Measurements from ENCODE around the gene NNT.
"Not testable (repeated sequence)": the region's sequence is repeated elsewhere in the genome, so short reads cannot be mapped to it uniquely, and the experiment has no call there.

NNT gene

DNA sequence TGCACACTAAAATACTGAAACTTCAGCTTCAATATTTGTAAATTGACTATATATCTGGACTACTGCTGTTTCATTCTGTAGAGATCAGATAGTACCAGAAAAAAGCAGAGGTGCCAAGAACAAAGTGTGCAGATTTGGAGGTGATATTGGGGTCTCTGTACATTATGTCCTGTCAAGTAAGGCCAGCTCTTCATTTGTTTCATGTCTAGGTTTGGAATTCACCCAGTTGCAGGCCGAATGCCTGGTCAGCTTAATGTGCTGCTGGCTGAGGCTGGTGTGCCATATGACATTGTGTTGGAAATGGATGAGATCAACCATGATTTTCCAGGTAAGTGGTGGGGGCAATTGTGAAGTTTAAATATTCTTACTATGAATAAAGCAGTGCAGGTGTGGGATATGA is 96.9 kb downstream of the NNT start:
- Histone ChIP-seq H3K36me3 (ENCODE audit: insufficient read depth, insufficient read length, low read length) (peaks cover 6% of the 10 kb centered on the region), H3K9ac (ENCODE audit: insufficient read length, low read depth) (no peak overlapping the region)

DNA sequence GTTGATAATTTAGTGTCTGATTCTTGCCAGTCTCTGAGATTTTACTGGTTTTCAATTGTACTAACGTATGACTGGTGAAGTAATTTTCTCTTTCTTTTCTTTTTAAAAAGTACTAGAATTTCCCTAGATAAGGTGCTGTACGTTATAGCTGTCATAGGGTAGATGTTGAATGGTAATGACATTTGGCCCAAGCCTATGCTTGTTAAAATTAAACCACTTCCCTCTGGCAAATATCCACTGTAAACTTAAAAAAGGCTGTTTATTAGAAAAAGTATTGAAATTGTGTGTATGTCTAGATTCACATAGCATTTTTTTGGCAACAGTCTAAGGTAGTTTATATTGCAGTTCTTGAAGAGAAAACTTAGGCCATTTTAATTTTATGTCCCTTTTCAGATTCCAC is 97.6 kb downstream of the NNT start:
- peaks cover 6% of the 10 kb centered on the region for H3K36me3 ChIP-seq (ENCODE audit: insufficient read depth, insufficient read length, low read length)
- no peak for DNase-seq (ENCODE audit: low read depth, low spot score)
- no peaks in the 10 kb centered on the region for H3K27me3 ChIP-seq (ENCODE audit: insufficient read depth, insufficient read length)
- H3K4me1 ChIP-seq (ENCODE audit: insufficient read depth, insufficient read length): no peaks in the 10 kb centered on the region
- H3K9me3 ChIP-seq (ENCODE audit: insufficient read depth, low read length): peaks cover 9% of the 10 kb centered on the region; the same call in 1 of the 2 replicates
- H3K4me3 ChIP-seq (ENCODE audit: insufficient read length, low read depth): no peak overlapping the region
- no peak for TF ChIP-seq YY1 (IDR thresholded peaks at IDR 0.05; ENCODE audit: insufficient read depth, insufficient read length)
- no peak overlapping the region for H3K9ac ChIP-seq (ENCODE audit: insufficient read length, low read depth)

More for the DNA sequence above, 96.9 kb downstream of the NNT start:
- DNase-seq (ENCODE audit: low read depth, low spot score): no peak
- H3K4me3 ChIP-seq (ENCODE audit: insufficient read length, low read depth): no peak overlapping the region
- peaks cover 15% of the 10 kb centered on the region; the same call in 1 of the 2 replicates for H3K9me3 ChIP-seq (ENCODE audit: insufficient read depth, low read length)
- no peaks in the 10 kb centered on the region for H3K4me1 ChIP-seq (ENCODE audit: insufficient read depth, insufficient read length)
- TF ChIP-seq SUZ12 (IDR thresholded peaks at IDR 0.05; ENCODE audit: extremely low read depth, insufficient read depth, insufficient read length) (no peak), ZNF274 (IDR thresholded peaks at IDR 0.05; ENCODE audit: low read depth, low read length) (no peak), YY1 (IDR thresholded peaks at IDR 0.05; ENCODE audit: insufficient read depth, insufficient read length) (no peak)
- H3K27me3 ChIP-seq (ENCODE audit: insufficient read depth, insufficient read length): no peaks in the 10 kb centered on the region

DNA sequence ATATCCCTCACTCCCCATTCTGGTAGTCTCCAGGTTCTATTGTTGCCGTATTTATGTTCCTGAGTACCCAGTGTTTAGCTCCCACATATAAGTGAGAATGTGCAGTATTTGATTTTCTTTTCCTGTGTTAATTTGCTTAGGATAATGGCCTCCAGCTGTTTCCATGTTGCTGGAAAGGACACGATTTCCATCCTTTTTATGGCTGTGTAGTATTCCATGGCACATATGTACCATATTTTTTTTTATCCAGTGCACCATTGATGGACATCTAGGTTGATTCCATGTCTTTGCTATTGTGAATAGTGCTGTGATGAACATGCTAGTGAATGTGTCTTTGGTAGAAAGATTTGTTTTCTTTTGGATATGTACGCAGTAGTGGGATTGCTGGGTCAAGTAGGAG is 98.2 kb downstream of the NNT start:
- peaks cover 6% of the 10 kb centered on the region for H3K36me3 ChIP-seq (ENCODE audit: insufficient read depth, insufficient read length, low read length)
- no peak overlapping the region for H3K4me3 ChIP-seq (ENCODE audit: insufficient read length, low read depth)
- H3K4me1 ChIP-seq (ENCODE audit: insufficient read depth, insufficient read length): no peaks in the 10 kb centered on the region
- TF ChIP-seq YY1 (IDR thresholded peaks at IDR 0.05; ENCODE audit: insufficient read depth, insufficient read length) (no peak), ZNF274 (IDR thresholded peaks at IDR 0.05; ENCODE audit: low read depth, low read length) (no peak), SUZ12 (IDR thresholded peaks at IDR 0.05; ENCODE audit: extremely low read depth, insufficient read depth, insufficient read length) (no peak)
- no peak for DNase-seq (ENCODE audit: low read depth, low spot score)
- no peaks in the 10 kb centered on the region for H3K27me3 ChIP-seq (ENCODE audit: insufficient read depth, insufficient read length)
- peaks cover 5% of the 10 kb centered on the region; the same call in 1 of the 2 replicates for H3K9me3 ChIP-seq (ENCODE audit: insufficient read depth, low read length)
- no peak overlapping the region for H3K9ac ChIP-seq (ENCODE audit: insufficient read length, low read depth)

DNA sequence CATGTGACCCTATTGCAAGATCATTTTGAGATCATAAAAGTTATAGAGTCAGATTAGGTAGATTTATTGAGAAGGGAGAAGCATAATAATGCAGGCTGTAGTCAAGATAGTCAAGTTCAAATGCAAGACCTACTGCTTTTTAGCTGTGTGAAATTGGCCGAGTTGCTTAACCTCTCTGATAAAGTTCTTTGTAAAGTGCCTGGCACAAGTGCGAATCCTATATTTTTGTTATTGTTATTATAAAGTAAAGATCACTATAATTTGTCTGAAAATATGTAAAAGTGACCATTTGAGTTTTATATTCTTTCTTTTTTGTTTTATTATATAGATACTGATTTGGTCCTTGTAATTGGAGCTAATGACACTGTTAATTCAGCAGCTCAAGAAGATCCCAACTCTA is 99.3 kb downstream of the NNT start:
- Histone ChIP-seq H3K9me3 (ENCODE audit: insufficient read depth, low read length) (no peaks in the 10 kb centered on the region), H3K4me3 (ENCODE audit: insufficient read length, low read depth) (no peak overlapping the region), H3K4me1 (ENCODE audit: insufficient read depth, insufficient read length) (no peaks in the 10 kb centered on the region), H3K27me3 (ENCODE audit: insufficient read depth, insufficient read length) (no peaks in the 10 kb centered on the region), H3K9ac (ENCODE audit: insufficient read length, low read depth) (no peak overlapping the region), H3K36me3 (ENCODE audit: insufficient read depth, insufficient read length, low read length) (peaks cover 6% of the 10 kb centered on the region)
- DNase-seq (ENCODE audit: low read depth, low spot score): no peak
- TF ChIP-seq ZNF274 (IDR thresholded peaks at IDR 0.05; ENCODE audit: low read depth, low read length) (no peak), YY1 (IDR thresholded peaks at IDR 0.05; ENCODE audit: insufficient read depth, insufficient read length) (no peak), SUZ12 (IDR thresholded peaks at IDR 0.05; ENCODE audit: extremely low read depth, insufficient read depth, insufficient read length) (no peak)

DNA sequence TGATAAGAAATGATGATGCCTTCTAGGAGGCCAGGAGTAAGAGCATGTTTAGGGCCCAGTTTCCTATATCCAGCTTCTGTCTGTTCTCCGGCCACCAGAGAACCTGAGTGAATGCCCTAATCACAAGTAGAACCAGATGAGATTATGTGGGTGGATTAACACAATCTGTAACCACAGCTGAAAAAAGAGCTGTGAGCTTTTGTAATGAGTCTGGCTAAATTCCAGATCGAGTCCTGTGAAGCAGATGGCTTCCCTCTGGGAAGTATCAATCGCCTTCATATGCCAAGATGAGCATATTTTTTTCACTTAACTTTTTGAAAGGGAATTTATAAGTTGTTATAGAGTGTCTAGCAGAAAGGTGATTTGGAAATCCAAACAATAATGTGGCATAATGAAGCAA is 99.8 kb downstream of the NNT start:
- no peak for TF ChIP-seq SUZ12 (IDR thresholded peaks at IDR 0.05; ENCODE audit: extremely low read depth, insufficient read depth, insufficient read length)
- no peak for TF ChIP-seq ZNF274 (IDR thresholded peaks at IDR 0.05; ENCODE audit: low read depth, low read length)
- no peak for TF ChIP-seq YY1 (IDR thresholded peaks at IDR 0.05; ENCODE audit: insufficient read depth, insufficient read length)
- Histone ChIP-seq H3K36me3 (ENCODE audit: insufficient read depth, insufficient read length, low read length) (peaks cover 6% of the 10 kb centered on the region), H3K4me3 (ENCODE audit: insufficient read length, low read depth) (no peak overlapping the region), H3K4me1 (ENCODE audit: insufficient read depth, insufficient read length) (no peaks in the 10 kb centered on the region), H3K27me3 (ENCODE audit: insufficient read depth, insufficient read length) (no peaks in the 10 kb centered on the region), H3K9ac (ENCODE audit: insufficient read length, low read depth) (no peak overlapping the region), H3K9me3 (ENCODE audit: insufficient read depth, low read length) (no peaks in the 10 kb centered on the region)
- DNase-seq (ENCODE audit: low read depth, low spot score): no peak

DNA sequence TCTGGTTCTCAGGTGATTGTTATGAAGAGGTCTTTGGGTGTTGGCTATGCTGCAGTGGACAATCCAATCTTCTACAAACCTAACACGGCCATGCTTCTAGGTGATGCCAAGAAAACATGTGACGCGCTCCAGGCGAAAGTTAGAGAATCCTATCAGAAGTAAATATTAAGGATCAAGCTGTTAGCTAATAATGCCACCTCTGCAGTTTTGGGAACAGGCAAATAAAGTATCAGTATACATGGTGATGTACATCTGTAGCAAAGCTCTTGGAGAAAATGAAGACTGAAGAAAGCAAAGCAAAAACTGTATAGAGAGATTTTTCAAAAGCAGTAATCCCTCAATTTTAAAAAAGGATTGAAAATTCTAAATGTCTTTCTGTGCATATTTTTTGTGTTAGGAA is 101.3 kb downstream of the NNT start:
- DNase-seq (ENCODE audit: low read depth, low spot score): no peak
- no peak overlapping the region for H3K4me3 ChIP-seq (ENCODE audit: insufficient read length, low read depth)
- H3K9me3 ChIP-seq (ENCODE audit: insufficient read depth, low read length): no peaks in the 10 kb centered on the region
- H3K9ac ChIP-seq (ENCODE audit: insufficient read length, low read depth): no peak overlapping the region
- no peaks in the 10 kb centered on the region for H3K4me1 ChIP-seq (ENCODE audit: insufficient read depth, insufficient read length)
- H3K36me3 ChIP-seq (ENCODE audit: insufficient read depth, insufficient read length, low read length): peaks cover 6% of the 10 kb centered on the region
- TF ChIP-seq SUZ12 (IDR thresholded peaks at IDR 0.05; ENCODE audit: extremely low read depth, insufficient read depth, insufficient read length) (no peak), YY1 (IDR thresholded peaks at IDR 0.05; ENCODE audit: insufficient read depth, insufficient read length) (no peak), ZNF274 (IDR thresholded peaks at IDR 0.05; ENCODE audit: low read depth, low read length) (no peak)
- H3K27me3 ChIP-seq (ENCODE audit: insufficient read depth, insufficient read length): no peaks in the 10 kb centered on the region

DNA sequence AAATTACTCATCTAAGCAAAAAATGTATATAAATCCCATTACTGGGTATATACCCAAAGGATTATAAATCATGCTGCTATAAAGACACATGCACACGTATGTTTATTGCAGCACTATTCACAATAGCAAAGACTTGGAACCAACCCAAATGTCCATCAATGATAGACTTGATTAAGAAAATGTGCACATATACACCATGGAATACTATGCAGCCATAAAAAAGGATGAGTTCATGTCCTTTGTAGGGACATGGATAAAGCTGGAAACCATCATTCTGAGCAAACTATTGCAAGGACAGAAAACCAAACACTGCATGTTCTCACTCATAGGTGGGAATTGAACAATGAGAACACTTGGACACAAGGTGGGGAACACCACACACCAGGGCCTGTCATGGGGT is 103.6 kb downstream of the NNT start:
- H3K4me1 ChIP-seq (ENCODE audit: insufficient read depth, insufficient read length); H3K4me3 ChIP-seq (ENCODE audit: insufficient read length, low read depth); H3K9ac ChIP-seq (ENCODE audit: insufficient read length, low read depth); H3K36me3 ChIP-seq (ENCODE audit: insufficient read depth, insufficient read length, low read length); H3K9me3 ChIP-seq (ENCODE audit: insufficient read depth, low read length); H3K27me3 ChIP-seq (ENCODE audit: insufficient read depth, insufficient read length); DNase-seq (ENCODE audit: low read depth, low spot score): not testable (repeated sequence)

DNA sequence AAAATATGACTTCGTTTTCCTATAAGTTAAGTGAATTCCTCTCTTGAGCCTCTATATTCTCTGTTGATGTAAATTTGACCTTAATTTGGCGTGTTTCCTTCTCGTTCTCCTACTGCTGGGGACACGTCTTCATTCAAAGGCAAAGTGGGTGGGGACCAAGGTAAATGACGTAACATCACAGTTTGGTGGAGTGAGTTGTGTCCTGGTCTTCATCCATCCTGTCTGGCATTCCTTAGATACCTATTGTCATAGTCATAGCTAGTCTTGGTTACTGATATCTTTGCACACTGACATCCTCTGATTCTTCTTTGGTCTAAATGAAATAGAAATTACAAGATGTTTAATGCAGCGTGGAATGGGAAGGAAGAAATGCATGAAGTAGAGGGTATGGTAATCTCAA is 108.5 kb downstream of the NNT start:
- H3K9me3 ChIP-seq (ENCODE audit: insufficient read depth, low read length): no peaks in the 10 kb centered on the region
- no peak for TF ChIP-seq YY1 (IDR thresholded peaks at IDR 0.05; ENCODE audit: insufficient read depth, insufficient read length)
- TF ChIP-seq SUZ12 (IDR thresholded peaks at IDR 0.05; ENCODE audit: extremely low read depth, insufficient read depth, insufficient read length): no peak
- no peak for TF ChIP-seq ZNF274 (IDR thresholded peaks at IDR 0.05; ENCODE audit: low read depth, low read length)
- H3K27me3 ChIP-seq (ENCODE audit: insufficient read depth, insufficient read length): no peaks in the 10 kb centered on the region
- H3K36me3 ChIP-seq (ENCODE audit: insufficient read depth, insufficient read length, low read length): no peaks in the 10 kb centered on the region
- no peak overlapping the region for H3K4me3 ChIP-seq (ENCODE audit: insufficient read length, low read depth)
- H3K4me1 ChIP-seq (ENCODE audit: insufficient read depth, insufficient read length): no peaks in the 10 kb centered on the region
- no peak overlapping the region for H3K9ac ChIP-seq (ENCODE audit: insufficient read length, low read depth)
- no peak for DNase-seq (ENCODE audit: low read depth, low spot score)

Measured in NT2/D1 (cell line).